Common myeloid progenitor, CD34-positive (primary cell): ENCODE results near the gene ELAC1.
"Not testable (repeated sequence)": the region's sequence is repeated elsewhere in the genome, so short reads cannot be mapped to it uniquely, and the experiment has no call there.

ENCODE experiments used
- CTCF ChIA-PET: fragments of 350-600 bp; sonication (Branson Sonifier 250); formaldehyde crosslinking; loops from one replicate; lab custom pipeline; 2021; ENCODE audit warnings: antibody characterized with exemption; lab: Charles Lee
- POLR2A ChIA-PET: fragments of 350-600 bp; sonication (Branson Sonifier 250); formaldehyde crosslinking; loops from one replicate; lab custom pipeline; 2021; ENCODE audit warnings: antibody characterized with exemption; lab: Charles Lee
- DNase-seq, 3 donors: peaks; one replicate each; pipeline versions ENCODE4 v3.0.0 to v3.0.0-alpha.2; 2013
- H3K27ac ChIP-seq, 2 experiments: 1 replicate in 1 of 2; 2 replicates in 1 of 2; pipeline ENCODE4 v1.7.0; 2013; ENCODE audit warnings: inconsistent platforms in 2 of 2, low read length in 2 of 2, mild to moderate bottlenecking in 2 of 2, low read depth in 1 of 2, moderate library complexity in 1 of 2; ENCODE audit not compliant: severe bottlenecking in 2 of 2, insufficient read depth in 1 of 2, poor library complexity in 1 of 2
- H3K27me3 ChIP-seq, 5 experiments: replicated peaks in 2 of 5; 1 replicate in 3 of 5; 2 replicates in 2 of 5; pipeline versions ENCODE4 v1.6.1 to v1.7.0; 2013; ENCODE audit warnings: low read length in 4 of 5, mild to moderate bottlenecking in 2 of 5, moderate library complexity in 2 of 5, inconsistent platforms in 1 of 5; ENCODE audit not compliant: insufficient read depth in 5 of 5, control insufficient read depth in 4 of 5
- H3K36me3 ChIP-seq, 4 experiments: 1 replicate in 2 of 4; 2 replicates in 2 of 4; pipeline versions ENCODE4 v1.6.1 to v1.7.0; 2013; ENCODE audit warnings: low read length in 3 of 4, control low read depth in 1 of 4, mild to moderate bottlenecking in 1 of 4; ENCODE audit not compliant: control insufficient read depth in 4 of 4, insufficient read depth in 4 of 4
- H3K4me1 ChIP-seq, 4 experiments: 1 replicate in 3 of 4; 2 replicates in 1 of 4; pipeline versions ENCODE4 v1.6.1 to v1.7.1; 2013; ENCODE audit warnings: low read length in 3 of 4, mild to moderate bottlenecking in 3 of 4, control low read depth in 1 of 4, inconsistent platforms in 1 of 4, moderate library complexity in 1 of 4; ENCODE audit not compliant: control insufficient read depth in 4 of 4, insufficient read depth in 4 of 4; ENCODE audit errors: control extremely low read depth in 1 of 4
- H3K4me3 ChIP-seq, 7 experiments: 1 replicate in 4 of 7; 2 replicates in 3 of 7; pipeline versions ENCODE4 v1.5.1 to v1.7.0; 2013; ENCODE audit warnings: mild to moderate bottlenecking in 7 of 7, low read length in 6 of 7, moderate library complexity in 6 of 7, inconsistent platforms in 2 of 7, low read depth in 2 of 7, control low read depth in 1 of 7; ENCODE audit not compliant: insufficient read depth in 4 of 7, control insufficient read depth in 1 of 7; ENCODE audit errors: extremely low read depth in 1 of 7
- H3K9me3 ChIP-seq, 5 experiments: 1 replicate in 4 of 5; 2 replicates in 1 of 5; pipeline versions ENCODE4 v1.6.1 to v1.7.1; 2013; ENCODE audit warnings: low read length in 4 of 5, mild to moderate bottlenecking in 2 of 5, inconsistent platforms in 1 of 5, low read depth in 1 of 5, moderate library complexity in 1 of 5; ENCODE audit not compliant: control insufficient read depth in 4 of 5, insufficient read depth in 2 of 5; ENCODE audit errors: control extremely low read depth in 1 of 5
- WGBS: methylation state at CpG from one replicate; pipeline ENCODE4 v1.1.5; 2013; ENCODE audit not compliant: insufficient coverage; 5-methylcytosine and 5-hydroxymethylcytosine counted together

ELAC1 gene

DNA sequence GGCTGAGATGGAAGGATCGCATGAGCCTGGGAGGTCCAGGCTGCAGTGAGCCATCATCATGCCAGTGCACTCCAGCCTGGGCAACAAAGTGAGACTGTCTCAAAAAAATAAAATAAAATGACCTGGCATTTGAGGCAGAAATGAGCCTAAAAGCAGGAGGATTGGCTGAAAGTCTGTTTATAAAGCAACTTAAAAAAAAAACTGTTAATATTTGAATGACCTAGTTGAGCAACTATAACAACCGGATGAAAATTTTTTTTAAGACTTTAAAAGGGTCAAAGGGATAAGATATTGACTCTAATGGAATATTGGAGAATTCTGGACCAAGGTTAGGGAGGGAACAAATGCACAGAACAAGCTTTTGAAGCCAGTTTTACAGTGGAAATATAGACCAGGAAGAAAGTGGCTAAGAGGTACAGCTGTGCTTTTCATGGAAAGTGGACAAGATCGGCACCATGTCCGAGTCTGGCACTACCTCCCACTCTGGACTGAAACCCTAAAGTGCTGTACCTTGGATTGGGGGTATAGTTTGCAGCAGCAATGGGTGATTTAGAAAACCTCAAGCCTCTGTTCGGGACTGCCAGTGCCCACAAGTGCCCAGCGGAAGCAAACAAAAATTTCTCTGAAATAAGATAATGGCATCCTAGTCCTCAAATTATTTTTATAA lies 33.2 kb upstream of the ELAC1 start:
- H3K36me3 ChIP-seq: peaks cover 11 to 27% (median 14%) of the 10 kb centered on the region in 4 experiments
- no peaks in the 10 kb centered on the region for H3K4me1 ChIP-seq
- DNase-seq: no peak
- ChIA-PET CTCF (no interaction called here), POLR2A (interaction anchor here (0.7 kb wide), 1 partner anchor 11 kb away, joined by 3 read pairs; no protein-coding TSS in a partner anchor)
- no peaks in the 10 kb centered on the region for H3K9me3 ChIP-seq
- no peaks in the 10 kb centered on the region for H3K27me3 ChIP-seq
- 100% methylated on average over 4 of the region's 6 CpGs for WGBS
- H3K27ac ChIP-seq: no peak overlapping the region
- no peak overlapping the region for H3K4me3 ChIP-seq

DNA sequence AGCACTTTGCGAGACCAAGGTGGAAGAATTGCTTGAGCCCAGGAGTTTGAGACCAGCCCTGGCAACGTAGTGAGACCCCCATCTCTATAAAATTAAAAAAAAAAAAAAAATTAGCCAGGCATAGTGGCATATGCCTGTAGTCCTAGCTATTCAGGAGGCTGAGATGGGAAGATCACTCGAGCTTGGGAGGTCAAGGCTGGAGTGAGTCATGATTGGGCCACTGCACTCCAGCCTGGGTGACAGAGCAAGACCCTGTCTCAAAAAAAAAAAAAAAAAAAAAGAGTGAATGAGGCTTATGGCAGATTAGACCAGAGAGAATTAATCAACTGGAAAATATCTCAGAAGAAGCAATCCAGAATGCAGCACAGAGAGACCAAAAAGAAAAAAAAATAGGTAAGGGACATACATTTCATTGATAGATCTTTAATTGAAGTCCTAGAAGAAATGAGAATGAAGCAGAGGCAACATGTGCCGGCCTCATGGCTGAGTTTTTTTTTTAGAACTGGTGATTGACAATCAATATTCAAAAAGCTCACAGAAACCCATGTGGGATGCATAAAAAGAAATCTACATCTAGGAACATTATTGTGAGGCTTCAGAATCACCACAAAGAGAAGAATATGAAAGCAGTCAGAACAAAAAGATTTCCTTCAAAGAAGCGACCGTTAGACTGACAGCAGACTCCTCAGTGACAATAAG lies 32.2 kb upstream of the ELAC1 start:
- no peak for DNase-seq
- H3K36me3 ChIP-seq: peaks cover 11 to 36% (median 19%) of the 10 kb centered on the region in 4 experiments
- peak overlapping the region in 1 of 2 experiments; percentile 12 for H3K27ac ChIP-seq
- no peaks in the 10 kb centered on the region for H3K27me3 ChIP-seq
- POLR2A ChIA-PET: interaction anchor here (0.7 kb wide), 1 partner anchor 10 kb away, joined by 3 read pairs; no protein-coding TSS in a partner anchor
- no peak overlapping the region for H3K4me3 ChIP-seq
- CTCF ChIA-PET: interaction anchor here (1.2 kb wide), 1 partner anchor 31 kb away, joined by 3 read pairs; no protein-coding TSS in a partner anchor
- WGBS: no CpG with 5 or more reads among the region's 6 CpGs
- H3K9me3 ChIP-seq: no peaks in the 10 kb centered on the region
- no peaks in the 10 kb centered on the region for H3K4me1 ChIP-seq

DNA sequence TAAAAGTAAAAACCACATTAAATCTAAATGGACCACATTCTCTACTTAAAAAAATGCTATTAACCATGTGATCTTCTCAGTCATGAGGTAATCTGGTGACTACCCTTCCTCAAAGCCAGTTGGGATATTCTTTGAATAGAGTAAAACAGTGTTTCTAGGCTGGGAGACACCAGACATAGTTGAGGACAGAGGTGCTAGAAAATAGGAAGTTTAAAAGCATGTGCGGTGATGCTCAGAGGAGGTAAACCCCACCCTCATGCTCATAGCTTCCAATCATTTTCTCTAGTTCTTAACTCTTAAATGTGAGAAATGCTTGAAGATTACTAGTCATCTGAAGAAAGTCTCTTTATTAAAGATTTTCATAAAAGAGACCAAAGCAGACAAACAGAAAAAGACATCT lies 30.7 kb upstream of the ELAC1 start:
- WGBS: no CpG with 5 or more reads among the region's 1 CpG
- H3K36me3 ChIP-seq: peaks cover 12 to 36% (median 19%) of the 10 kb centered on the region in 4 experiments
- no peaks in the 10 kb centered on the region for H3K9me3 ChIP-seq
- ChIA-PET POLR2A (no interaction called here), CTCF (interaction anchor here (1.5 kb wide), 2 partner anchors 13 to 117 kb away, joined by 3 to 4 read pairs; no protein-coding TSS in a partner anchor)
- H3K4me1 ChIP-seq: no peaks in the 10 kb centered on the region
- no peaks in the 10 kb centered on the region for H3K27me3 ChIP-seq
- no peak overlapping the region for H3K4me3 ChIP-seq
- no peak for DNase-seq
- no peak overlapping the region for H3K27ac ChIP-seq

DNA sequence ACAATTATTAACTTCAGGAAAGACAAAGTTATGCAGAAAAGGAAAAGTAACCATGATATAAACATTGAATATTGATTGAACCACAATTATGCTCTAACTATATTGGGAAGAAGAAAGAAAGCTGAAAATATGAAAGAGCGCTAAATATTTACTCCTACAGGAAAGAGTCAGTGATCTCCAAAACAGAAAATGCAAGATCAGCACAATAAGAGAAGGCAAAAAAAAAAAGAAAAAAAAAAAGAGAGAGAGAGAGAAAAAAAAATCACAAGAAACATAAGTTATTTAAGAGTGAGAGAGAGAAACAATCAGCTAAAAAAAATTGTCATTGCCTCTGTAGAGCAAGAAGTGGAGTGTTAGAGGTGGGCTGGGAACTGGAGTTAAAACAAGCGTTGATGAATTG lies 28.9 kb upstream of the ELAC1 start:
- no CpG with 5 or more reads among the region's 2 CpGs for WGBS
- H3K36me3 ChIP-seq: peaks cover 7 to 31% (median 16%) of the 10 kb centered on the region in 4 experiments
- H3K9me3 ChIP-seq: no peaks in the 10 kb centered on the region
- no peak overlapping the region for H3K27ac ChIP-seq
- no peak for DNase-seq
- H3K4me1 ChIP-seq: no peaks in the 10 kb centered on the region
- POLR2A ChIA-PET: no interaction called here
- no peaks in the 10 kb centered on the region for H3K27me3 ChIP-seq
- H3K4me3 ChIP-seq: no peak overlapping the region
- CTCF ChIA-PET: no interaction called here

DNA sequence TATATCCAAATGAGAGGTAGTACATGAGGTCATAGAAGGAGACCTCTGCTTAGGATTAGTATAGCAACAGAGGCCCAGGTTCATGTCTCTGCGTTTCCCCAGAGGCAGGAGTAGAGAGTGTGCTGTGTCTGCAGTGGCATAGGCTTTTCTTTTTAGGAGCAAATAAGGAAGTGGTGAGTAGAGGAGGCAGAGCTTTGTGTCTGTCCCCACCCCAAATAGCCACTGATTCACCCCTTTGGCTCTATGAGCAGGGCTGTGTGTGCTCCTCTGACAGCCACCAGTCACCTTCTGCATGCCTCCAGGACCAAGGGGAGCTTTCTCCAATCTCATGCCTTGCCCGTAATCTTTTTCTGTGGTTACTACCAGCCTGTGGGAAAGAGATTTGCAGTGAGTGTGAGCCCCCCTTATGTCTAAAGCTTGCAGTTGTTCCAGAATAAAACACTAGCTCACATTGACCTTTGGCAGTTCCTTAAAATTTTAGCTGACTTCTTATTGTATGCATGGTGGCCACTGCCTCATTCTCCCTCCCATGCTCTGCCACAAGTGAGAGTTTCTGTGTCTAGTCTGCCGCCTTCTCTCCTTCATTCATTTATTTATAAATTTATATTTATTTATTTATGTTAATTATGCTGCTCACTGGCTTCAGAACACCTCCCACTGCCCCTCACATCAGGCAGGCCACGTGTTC lies 23.5 kb upstream of the ELAC1 start:
- POLR2A ChIA-PET: interaction anchor here (0.7 kb wide), 1 partner anchor 136 kb away, joined by 3 read pairs; no protein-coding TSS in a partner anchor

DNA sequence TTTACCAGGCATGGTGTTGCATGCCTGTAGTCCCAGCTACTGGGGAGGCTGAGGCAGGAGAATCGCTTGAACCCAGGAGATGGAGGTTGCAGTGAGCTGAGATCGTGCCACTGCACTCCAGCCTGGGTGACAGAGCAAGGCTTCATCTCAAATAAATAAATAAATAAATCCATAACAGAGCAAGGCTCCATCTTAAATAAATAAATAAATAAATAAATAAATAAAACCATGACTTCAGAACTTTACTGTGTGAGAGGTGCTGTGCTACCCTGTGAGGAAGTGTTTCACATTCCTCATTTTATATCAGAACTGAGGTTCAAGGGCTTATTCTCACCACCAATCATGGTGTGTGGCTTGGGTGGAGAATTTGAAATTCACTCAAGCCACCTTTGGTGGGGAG lies 21.9 kb upstream of the ELAC1 start:
- WGBS: 100% methylated on average over 1 of the region's 2 CpGs
- H3K27ac ChIP-seq, H3K4me1 ChIP-seq, H3K27me3 ChIP-seq, CTCF ChIA-PET, POLR2A ChIA-PET, H3K4me3 ChIP-seq, H3K9me3 ChIP-seq, DNase-seq: not testable (repeated sequence)
- H3K36me3 ChIP-seq: peaks cover 7 to 17% (median 14%) of the 10 kb centered on the region in 4 experiments

More for the DNA sequence above, 23.5 kb upstream of the ELAC1 start:
- WGBS: 97% methylated on average over 3 of the region's 4 CpGs
- Histone ChIP-seq H3K27me3 (no peaks in the 10 kb centered on the region), H3K36me3 (peaks cover 8 to 32% (median 20%) of the 10 kb centered on the region in 4 experiments), H3K4me1 (no peaks in the 10 kb centered on the region), H3K9me3 (no peaks in the 10 kb centered on the region), H3K27ac (no peak overlapping the region), H3K4me3 (no peak overlapping the region)
- DNase-seq: peak in 2 of 3 donors; percentile 13 to 40
- CTCF ChIA-PET: no interaction called here
